RWPE1 (cell line): Measurements from ENCODE around the gene GDAP1L1.

Source experiments
- CTCF ChIA-PET: fragments of 350-600 bp; sonication (Branson Sonifier 250); formaldehyde crosslinking; extraction: SDS; loops from one replicate; lab custom pipeline; 2021; lab: Yijun Ruan, JAX
- POLR2A ChIA-PET: fragments of 400-600 bp; formaldehyde crosslinking; extraction: SDS; loops from one replicate; lab custom pipeline; 2020; ENCODE audit warnings: antibody characterized with exemption; ENCODE audit not compliant: low non-redundant PET; lab: Yijun Ruan, JAX
- DNase-seq: peaks from one replicate; pipeline ENCODE4 v3.0.0; 2012; ENCODE audit warnings: low spot score
- H3K27ac ChIP-seq: fragments of 450-650 bp; 2 replicates; pipeline ENCODE4 v1.5.1; 2017
- CTCF ChIP-seq: fragments of 450-650 bp; conservative IDR thresholded peaks from 2 replicates; pipeline ENCODE4 v1.5.1; 2017; ENCODE audit warnings: low read depth, mild to moderate bottlenecking

GDAP1L1 gene

GRCh38 chr20:44222027-44222426, 25.1 kb upstream of the GDAP1L1 start:
- CTCF ChIA-PET, result no interaction called here
- no peak overlapping the region for H3K27ac ChIP-seq
- DNase-seq, result no peak
- no peak for TF ChIP-seq CTCF
- POLR2A ChIA-PET, result no interaction called here

GRCh38 chr20:44222633-44223368, 24.3 kb upstream of the GDAP1L1 start:
- no peak for TF ChIP-seq CTCF
- DNase-seq, result no peak
- ChIA-PET CTCF (no interaction called here), POLR2A (no interaction called here)
- H3K27ac ChIP-seq, result no peak overlapping the region

- no peak overlapping the region for H3K27ac ChIP-seq
- POLR2A ChIA-PET, result no interaction called here
These were observed 23.4 kb upstream of the GDAP1L1 start for GRCh38 chr20:44223721-44224120.

GRCh38 chr20:44224637-44225036, 22.5 kb upstream of the GDAP1L1 start:
- DNase-seq, result no peak
- no peak overlapping the region for H3K27ac ChIP-seq
- no peak for TF ChIP-seq CTCF
- ChIA-PET POLR2A (interaction anchor here (0.6 kb wide), 1 partner anchor 28 kb away, joined by 6 read pairs; no protein-coding TSS in a partner anchor), CTCF (interaction anchor here (0.7 to 1.6 kb wide), 6 partner anchors 11 to 170 kb away, joined by 3 to 7 read pairs (median 4); partner anchors contain the start of gene FITM2)

More at GRCh38 chr20:44223721-44224120, 23.4 kb upstream of the GDAP1L1 start:
- TF ChIP-seq CTCF, result no peak
- DNase-seq, result no peak
- CTCF ChIA-PET, result interaction anchor here (0.8 to 1.2 kb wide), 4 partner anchors 8 to 89 kb away, joined by 3 to 6 read pairs (median 3); partner anchors contain the start of gene FITM2

- CTCF ChIA-PET, result interaction anchor here (1.0 to 1.5 kb wide), 3 partner anchors 11 to 83 kb away, joined by 3 to 7 read pairs (median 3); partner anchors contain the start of gene FITM2
- no peak for TF ChIP-seq CTCF
- no peak overlapping the region for H3K27ac ChIP-seq
- DNase-seq, result no peak
- POLR2A ChIA-PET, result no interaction called here
These were observed 18.4 kb upstream of the GDAP1L1 start for GRCh38 chr20:44228465-44229258.

- ChIA-PET CTCF (interaction anchor here (0.7 kb wide), 1 partner anchor 14 kb away, joined by 3 read pairs; no protein-coding TSS in a partner anchor), POLR2A (interaction anchor here (0.5 kb wide), 1 partner anchor 176 kb away, joined by 3 read pairs; no protein-coding TSS in a partner anchor)
- H3K27ac ChIP-seq, result no peak overlapping the region
- no peak for TF ChIP-seq CTCF
- no peak for DNase-seq
These were observed 15.9 kb upstream of the GDAP1L1 start for GRCh38 chr20:44231193-44231592.
